Stimulated activated CD8-positive, alpha-beta memory T cell treated with anti-CD3 and anti-CD28 coated beads, Interleukin-15, amount 100 ng/mL, for 24 hours (primary cell): Measurements from ENCODE around the gene PFKP.
A peak's percentile ranks its signal among the peaks of the same experiment; 100 is the strongest.
"Not testable (repeated sequence)": the region's sequence is repeated elsewhere in the genome, so short reads cannot be mapped to it uniquely, and the experiment has no call there.

ENCODE experiments used
- DNase-seq: peaks from one replicate; pipeline ENCODE4 v3.0.0-alpha.2; 2020; ENCODE audit warnings: low read depth

Gene PFKP

GRCh38 chr10:3159152-3159551 lies 91.8 kb downstream of the PFKP start:
- DNase-seq, result no peak

DNA sequence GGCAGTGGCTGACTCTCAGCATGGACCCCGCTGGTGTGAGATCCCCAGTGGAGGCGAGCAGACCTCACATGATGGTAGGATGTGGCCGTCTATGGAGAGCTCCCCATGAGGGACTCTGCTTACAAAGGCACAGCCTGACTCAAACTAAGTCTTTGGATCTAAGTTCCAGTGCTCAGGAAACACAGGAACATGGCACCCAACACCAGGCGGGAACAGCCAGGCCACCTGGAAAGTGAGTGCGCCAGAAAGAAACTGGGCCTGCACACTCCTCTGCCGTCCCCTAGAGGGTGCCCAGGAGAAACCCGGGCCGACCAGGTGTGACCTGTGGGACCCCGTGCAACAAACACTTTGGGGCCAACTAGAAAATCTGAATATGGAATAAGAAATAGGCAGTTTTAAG lies 95.2 kb downstream of the PFKP start:
- no peak for DNase-seq

- no peak for DNase-seq
These were observed 96.5 kb downstream of the PFKP start for GRCh38 chr10:3163879-3164278.

- DNase-seq, result no peak
These were observed 97.8 kb downstream of the PFKP start for GRCh38 chr10:3165196-3165595.

- no peak for DNase-seq
These were observed 99.3 kb downstream of the PFKP start for GRCh38 chr10:3166496-3167290.

GRCh38 chr10:3167611-3168330 lies 100.4 kb downstream of the PFKP start:
- DNase-seq, result no peak

DNA sequence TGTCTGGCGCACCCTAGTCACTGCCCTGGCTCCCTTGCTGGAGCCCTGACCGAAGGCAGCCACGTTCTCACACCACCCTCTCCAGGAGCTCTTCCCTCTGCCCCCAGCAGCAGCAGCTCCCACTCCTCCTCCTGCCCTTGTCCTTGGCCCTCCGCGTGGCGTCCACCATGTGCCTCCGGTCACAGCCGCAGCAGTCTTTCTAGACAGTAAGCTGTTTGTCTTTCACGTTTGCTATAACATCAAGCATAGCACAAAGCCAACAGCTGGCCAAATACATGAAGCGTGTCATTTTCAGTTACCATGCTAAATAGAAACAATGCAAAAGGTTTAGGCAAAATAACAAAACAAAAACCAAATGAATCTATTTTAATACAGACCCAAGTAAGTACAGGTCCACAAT lies 101.9 kb downstream of the PFKP start:
- no peak for DNase-seq

GRCh38 chr10:3169673-3170072 lies 102.3 kb downstream of the PFKP start:
- no peak for DNase-seq

DNA sequence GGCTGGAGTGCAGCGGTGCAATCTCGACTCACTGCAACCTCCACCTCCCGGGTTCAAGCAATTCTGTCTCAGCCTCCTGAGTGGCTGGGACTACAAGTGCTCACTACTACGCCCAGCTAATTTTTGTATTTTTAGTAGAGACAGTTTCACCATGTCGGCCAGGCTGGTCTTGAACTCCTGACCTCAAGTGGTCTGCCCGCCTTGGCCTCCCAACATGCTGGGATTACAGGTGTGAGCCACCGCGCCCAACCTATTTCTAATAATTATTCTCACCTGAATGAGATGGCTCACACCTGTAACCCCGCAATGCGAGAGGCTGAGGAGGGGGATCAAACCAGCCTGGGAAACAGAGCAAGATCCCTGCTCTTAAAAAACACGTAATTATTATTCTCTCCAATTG lies 104.1 kb downstream of the PFKP start:
- DNase-seq, result not testable (repeated sequence)

GRCh38 chr10:3172081-3172445 lies 104.7 kb downstream of the PFKP start:
- peak; percentile 15 for DNase-seq

DNA sequence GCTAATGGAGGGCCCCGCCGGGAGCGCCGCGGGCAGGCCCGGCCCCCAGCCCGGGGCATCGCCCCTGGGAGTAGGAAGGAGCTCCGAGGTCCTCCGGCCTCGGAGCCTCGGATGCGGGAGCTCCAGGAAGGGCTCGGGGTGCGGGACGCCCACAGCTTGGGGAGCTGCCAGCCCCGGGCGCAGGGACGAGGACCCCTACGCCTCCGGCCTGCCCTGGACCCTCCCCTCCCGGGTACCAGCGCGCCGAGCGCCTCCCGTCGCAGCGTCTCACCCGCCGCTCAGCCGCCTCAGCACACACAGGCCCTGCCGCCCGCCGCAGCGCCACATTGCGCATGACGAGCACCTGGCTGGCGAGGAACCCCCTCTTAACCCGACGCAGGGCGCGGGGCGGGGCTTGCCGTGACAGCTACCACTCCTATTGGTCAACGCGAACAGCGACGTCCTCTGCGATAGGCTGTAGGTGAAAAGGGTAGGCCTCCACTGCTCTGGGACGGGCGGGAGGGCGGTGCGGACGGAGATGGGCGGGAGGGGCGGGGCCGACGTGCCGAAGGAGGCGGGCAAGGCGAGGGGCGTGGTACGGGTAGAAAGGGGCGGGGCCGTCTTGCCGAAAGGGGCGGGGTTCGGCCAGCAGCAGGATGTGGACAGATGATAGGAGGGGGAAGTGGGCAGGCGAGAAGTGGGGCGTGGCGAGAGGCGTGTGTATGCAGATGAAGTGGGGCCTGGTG lies 105.3 kb downstream of the PFKP start, which contains the start of gene PITRM1:
Gene PITRM1, minus strand, starts transcription at position 337 of the 725 bp plus-strand sequence. Its CDS starts 10 bp downstream, at position 327.
- peak; percentile 96 for DNase-seq

GRCh38 chr10:3173171-3173878 lies 106.0 kb downstream of the PFKP start:
- no peak for DNase-seq

DNA sequence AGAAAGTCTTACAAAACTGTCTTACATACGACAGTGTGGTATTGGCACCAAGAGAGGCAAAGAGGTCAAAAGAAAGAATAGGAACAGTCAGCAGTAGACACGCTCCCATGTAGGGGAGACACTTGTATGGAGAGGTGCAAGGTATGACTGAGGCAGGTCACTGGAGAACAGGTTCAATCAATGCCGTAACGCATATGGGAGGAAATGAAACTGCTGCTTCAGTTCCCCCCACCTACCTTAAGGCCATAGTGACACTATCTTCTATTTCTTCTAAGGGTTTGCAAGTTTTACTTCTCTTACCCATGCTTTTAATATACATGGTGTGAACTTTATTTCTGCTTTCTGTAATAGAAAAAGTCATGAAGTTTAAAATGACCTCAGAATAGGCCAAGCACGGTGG lies 110.7 kb downstream of the PFKP start:
- no peak for DNase-seq

GRCh38 chr10:3179174-3179573 lies 111.8 kb downstream of the PFKP start:
- no peak for DNase-seq

- no peak for DNase-seq
These were observed 113.1 kb downstream of the PFKP start for GRCh38 chr10:3180355-3181025.

- no peak for DNase-seq
These were observed 118.0 kb downstream of the PFKP start for GRCh38 chr10:3185386-3185785.

- no peak for DNase-seq
These were observed 119.0 kb downstream of the PFKP start for GRCh38 chr10:3186368-3186767.
